22Rv1 (cell line): ENCODE measurements around the gene RNF20.

Source experiments
- CTCF ChIP-seq: fragments of 450-650 bp; IDR thresholded peaks from 2 replicates; pipeline ENCODE4 v1.5.1; 2017; ENCODE audit warnings: mild to moderate bottlenecking
- ZFX ChIP-seq: fragments of 450-650 bp; IDR thresholded peaks from 2 replicates; pipeline ENCODE4 v1.6.1; 2017; ENCODE audit warnings: antibody characterized with exemption, borderline replicate concordance

- TF ChIP-seq CTCF (no peak), ZFX (no peak)
Measured at GRCh38 chr9:101509572-101509971, 24.1 kb upstream of the RNF20 start.
